Stimulated activated CD8-positive, alpha-beta memory T cell treated with anti-CD3 and anti-CD28 coated beads, Interleukin-15, amount 100 ng/mL, for 48 hours (primary cell): ENCODE results near the gene CTBP1.
"Not testable (repeated sequence)": the region's sequence is repeated elsewhere in the genome, so short reads cannot be mapped to it uniquely, and the experiment has no call there.

Experiments used
- DNase-seq, 2 donors: peaks; one replicate each; pipeline ENCODE4 v3.0.0-alpha.2; 2020; ENCODE audit warnings: low read depth in 2 of 2

The CTBP1 gene

DNA sequence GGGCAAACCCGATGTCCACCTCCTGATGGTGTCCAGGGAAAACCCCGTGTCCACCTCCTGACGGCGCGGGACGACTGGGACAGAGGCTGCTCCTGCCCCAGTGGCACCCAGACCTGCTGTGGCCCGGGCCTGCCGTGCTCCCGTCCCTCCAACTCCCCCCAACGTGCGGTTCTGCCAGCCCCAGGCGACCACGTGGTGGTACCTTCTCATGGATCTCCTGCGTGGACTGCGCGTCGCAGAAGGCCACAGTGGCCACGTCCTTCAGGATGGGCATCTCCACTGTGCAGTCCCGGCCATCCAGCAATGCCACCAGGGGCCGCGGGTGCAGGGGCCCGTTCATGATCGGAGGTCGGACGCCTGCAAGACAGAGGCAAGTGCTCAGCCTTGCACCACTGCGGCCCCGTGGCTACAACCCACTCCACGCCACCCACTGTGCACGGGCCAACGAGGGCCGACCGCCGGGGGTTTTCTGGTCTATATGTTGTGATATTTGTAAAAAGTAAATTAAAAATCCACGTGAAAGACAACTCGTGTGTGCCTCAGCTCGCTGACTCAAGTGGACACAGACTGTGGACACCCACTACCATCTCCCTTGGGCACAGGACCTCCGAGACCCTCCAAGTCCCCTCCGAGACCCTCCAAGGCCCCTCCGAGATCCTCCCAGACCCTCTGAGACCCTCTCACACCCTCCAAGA is 10.8 kb downstream of the CTBP1 start:
- no peak for DNase-seq

GRCh38 chr4:1237261-1237660 is 11.7 kb downstream of the CTBP1 start:
- not testable (repeated sequence) for DNase-seq

DNA sequence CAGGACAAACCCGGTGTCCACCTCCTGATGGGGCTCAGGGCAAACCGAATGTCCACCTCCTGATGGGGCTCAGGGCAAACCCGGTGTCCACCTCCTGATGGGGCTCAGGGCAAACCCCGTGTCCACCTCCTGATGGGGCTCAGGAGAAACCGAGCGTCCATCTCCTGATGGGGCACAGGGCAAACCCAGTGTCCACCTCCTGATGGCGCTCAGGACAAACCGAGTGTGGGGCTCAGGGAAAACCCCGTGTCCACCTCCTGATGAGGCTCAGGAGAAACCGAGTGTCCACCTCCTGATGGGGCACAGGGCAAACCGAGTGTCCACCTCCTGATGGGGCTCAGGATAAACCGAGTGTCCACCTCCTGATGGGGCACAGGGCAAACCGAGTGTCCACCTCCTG is 12.1 kb downstream of the CTBP1 start:
- DNase-seq = not testable (repeated sequence)

DNA sequence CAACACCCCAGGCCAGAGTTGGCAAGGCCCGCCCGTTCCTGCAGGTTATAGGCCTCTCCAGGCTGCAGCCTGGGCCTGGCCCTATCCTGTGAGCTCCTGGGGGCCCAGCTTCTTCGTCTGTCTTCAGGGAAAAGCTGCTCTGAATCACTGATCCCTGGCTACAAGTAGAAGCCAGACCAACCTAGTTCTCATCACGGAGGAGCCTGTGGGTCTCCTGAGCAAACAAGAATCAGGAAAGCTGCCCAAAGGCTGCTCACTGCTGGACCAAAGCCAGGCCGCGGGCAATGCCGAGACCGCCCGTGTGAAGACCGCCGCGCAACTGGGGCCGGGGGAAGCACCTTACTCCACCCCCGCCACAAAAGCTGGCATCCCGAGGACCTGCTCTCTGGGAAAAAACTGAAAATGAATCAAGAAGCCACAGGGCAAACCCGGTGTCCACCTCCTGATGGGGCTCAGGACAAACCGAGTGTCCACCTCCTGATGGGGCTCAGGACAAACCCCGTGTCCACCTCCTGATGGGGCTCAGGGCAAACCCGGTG is 12.8 kb downstream of the CTBP1 start:
- DNase-seq = no peak

DNA sequence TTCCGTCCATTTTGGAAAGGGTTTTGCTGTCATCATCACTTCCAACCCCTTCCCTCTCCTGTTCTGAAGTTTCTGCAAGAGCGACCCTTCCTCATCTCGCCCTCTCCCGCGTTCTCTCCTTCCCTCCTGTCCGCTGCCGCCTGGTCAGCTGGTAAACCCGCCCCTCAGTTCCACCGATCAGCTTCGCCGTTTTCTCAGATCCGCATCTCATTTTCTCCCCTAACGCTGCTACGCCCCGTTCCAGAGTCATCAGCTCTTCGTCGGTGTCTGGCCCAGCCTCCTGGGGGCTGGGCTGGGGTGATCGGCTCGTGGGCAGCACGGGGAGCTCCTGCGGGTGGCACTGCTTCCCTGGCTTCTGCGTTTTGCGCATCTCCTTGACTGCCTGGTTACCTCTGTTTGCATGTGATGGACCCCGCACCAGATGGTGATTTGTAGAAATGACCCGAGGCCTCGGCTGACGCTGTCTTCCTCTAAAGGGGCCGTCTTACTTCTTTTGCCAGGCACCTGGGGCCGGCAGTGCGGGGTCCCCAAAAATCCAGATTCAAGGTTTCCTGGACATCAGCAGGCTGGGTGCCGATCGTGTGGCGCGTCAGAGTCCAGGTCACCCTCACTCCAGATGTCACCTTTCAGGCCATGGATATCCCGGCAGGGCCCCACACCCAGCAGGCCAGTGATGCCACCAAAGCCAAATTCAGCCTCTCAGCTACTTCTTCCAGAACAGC is 13.4 kb downstream of the CTBP1 start:
- no peak for DNase-seq

DNA sequence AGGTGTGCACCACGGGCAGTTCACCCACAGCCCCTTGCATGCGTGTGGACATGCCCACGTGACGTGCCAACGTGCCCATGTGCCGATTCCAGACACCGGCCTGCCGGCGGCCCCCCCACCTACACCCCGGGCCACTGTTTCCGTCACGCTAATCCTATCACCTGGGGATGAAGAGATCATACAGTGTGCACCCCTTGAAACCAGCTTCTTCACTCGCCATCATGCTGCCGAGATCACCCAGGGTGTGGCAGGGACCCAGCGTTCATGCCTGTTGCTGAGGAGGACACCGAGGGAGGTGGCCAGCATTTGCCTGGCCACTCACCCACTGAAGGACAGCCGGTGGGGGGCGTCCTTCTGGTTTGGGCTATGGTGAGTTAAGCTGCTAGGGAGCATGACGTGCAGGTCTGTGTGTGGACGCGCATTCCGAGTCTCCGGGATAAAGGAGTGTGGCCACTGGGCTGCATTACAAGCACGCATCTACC is 14.1 kb downstream of the CTBP1 start:
- no peak for DNase-seq

- DNase-seq = no peak
These were observed 14.6 kb downstream of the CTBP1 start for GRCh38 chr4:1234309-1234695.

GRCh38 chr4:1233641-1234308 is 15.2 kb downstream of the CTBP1 start:
- DNase-seq = no peak

- DNase-seq = no peak
These were observed 16.0 kb downstream of the CTBP1 start for GRCh38 chr4:1232661-1233621.

- no peak for DNase-seq
These were observed 17.1 kb downstream of the CTBP1 start for GRCh38 chr4:1231637-1232360.

- no peak for DNase-seq
These were observed 17.8 kb downstream of the CTBP1 start for GRCh38 chr4:1230971-1231636.

DNA sequence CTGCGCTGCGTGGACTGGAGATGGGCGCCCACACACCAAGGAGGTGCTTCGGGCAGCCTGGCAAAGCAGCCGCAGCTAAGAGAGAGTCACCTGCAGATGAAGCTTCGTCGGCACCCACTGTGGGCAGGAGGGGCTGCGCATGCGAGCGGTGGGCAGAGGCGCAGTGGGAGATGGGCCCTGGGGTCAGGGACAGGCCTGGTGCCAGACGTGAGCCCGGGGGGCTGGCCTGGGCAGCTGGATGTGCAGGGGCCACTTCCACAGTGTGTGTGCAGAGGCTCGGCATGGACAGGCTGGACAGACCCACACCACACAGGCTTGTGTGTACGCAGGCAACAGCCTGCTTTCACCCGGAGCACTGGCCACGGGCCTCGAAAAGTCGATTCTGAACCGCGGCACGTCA is 18.6 kb downstream of the CTBP1 start:
- DNase-seq = no peak

DNA sequence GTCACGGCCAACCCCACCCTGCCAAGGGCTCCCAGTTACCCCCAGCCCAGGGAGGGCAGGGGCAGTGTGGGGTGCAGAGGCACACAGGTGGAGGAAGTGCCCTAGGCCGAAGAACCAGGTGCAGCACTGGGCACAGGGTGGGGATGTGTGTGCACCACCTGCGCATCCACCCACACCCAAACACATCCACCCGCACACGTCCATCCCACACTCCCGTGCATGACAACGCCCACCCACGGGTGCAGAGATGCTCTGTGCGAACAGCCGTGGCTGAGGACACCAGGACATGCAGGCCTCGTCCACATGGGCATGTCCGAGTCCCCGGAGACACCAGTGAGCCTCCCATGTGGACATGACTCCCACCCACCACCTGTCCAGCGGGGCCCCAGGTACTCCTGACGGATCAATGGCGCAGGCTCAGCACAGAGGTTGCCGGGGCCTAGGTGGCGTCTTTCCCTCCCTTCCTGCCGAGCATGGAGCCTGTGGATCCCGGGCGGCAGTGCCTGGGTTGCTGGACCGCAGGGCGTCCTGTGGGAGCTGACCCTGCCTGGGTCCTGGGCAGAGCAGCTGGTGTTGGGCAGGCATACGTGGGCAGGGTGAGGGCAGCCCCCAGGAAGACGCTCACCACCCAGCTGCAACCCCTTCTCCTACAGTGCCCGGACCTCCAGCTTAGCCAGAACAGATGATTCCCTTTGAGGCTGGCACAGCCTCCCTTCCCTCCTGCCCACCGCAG is 19.6 kb downstream of the CTBP1 start:
- no peak for DNase-seq

DNA sequence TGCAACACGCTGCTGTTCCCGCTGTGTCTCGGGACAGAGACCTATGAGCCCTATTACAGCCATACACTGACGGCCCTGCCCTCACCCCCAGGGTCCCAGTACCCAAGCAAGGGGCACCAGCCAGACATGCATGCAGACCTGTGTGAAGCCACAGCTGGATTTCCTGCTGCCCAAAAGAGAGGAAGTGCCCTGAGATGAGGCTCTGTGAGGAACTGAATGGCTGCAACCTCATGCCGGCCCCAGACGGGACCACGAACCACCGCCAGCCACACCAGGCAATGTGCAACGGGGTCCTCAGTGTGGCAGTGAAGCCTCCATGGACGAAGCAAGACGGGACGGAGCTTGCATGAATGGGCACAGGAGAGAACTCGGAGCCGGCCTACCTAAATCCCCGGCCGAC is 21.1 kb downstream of the CTBP1 start:
- DNase-seq = no peak

DNA sequence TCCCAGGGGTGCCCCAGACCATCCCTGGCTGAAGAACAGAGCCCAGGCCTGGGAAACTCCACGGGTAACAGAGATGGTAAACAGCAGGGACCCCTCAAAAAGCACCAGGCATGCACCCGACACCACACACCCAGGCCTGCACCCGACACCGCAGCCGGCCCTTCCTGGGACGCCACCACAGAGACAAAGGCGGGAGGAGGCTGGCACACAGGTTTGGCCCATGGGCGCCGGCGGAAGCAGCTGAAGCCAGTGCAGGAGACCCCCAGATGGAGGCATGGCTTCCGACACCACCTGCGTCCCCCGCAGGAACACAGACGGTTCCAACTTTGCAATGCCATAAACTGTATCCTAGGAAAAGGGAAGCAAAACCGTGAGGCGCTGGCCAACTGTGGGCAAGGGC is 22.3 kb downstream of the CTBP1 start:
- DNase-seq = no peak

- no peak for DNase-seq
These were observed 22.8 kb downstream of the CTBP1 start for GRCh38 chr4:1226144-1226481.

GRCh38 chr4:1225272-1226143 is 23.4 kb downstream of the CTBP1 start:
- DNase-seq = no peak
